DND-41 (cell line): ENCODE measurements around the gene ALOX12.

Source experiments
- EZH2 ChIP-seq: IDR thresholded peaks from 3 replicates; pipeline ENCODE4 v1.6.1; 2012; ENCODE audit warnings: borderline replicate concordance, low read depth, mild to moderate bottlenecking, moderate library complexity, low read length, inconsistent platforms; ENCODE audit not compliant: severe bottlenecking
- TF ChIP-seq, protein P1 (sequence below): IDR thresholded peaks from 2 replicates; pipeline ENCODE4 v1.5.1; 2012; ENCODE audit warnings: borderline replicate concordance, low read length, moderate library complexity, mild to moderate bottlenecking; ENCODE audit not compliant: poor library complexity, severe bottlenecking; ENCODE audit errors: extremely low read depth

DNA sequence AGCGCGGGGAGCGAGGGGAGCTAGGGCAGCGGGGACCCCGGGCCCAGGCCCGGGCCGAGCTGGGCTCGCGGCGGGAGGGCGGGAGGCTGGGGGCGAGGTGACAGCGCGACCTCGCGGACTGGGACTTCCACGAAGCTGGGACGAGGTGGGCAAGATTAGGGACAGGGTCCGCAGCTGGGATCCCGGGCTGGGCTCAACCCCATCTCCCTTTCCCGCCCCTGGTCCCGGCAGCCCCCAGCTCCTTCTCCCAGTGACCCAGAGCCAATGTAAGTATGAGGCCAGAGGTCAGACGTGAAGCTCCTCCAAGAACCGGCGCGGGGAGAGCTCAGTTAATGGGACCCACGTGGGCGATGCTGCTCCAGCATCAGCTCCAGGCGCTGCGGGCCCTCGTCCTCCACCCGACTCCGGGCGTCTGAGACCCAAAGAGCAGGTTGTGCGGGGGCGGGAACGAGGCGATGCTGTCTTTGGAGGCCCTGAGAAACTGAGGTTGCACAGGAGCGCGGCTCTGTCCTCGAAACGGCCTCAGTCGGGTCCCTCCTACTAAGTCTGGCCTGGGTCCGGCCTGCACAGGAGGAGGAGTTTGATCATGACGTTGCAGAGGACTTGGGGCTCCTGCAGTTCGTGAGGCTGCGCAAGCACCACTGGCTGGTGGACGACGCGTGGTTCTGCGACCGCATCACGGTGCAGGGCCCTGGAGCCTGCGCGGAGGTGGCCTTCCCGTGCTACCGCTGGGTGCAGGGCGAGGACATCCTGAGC is 585 bp downstream of the ALOX12 start:
- TF ChIP-seq, protein P1, sequence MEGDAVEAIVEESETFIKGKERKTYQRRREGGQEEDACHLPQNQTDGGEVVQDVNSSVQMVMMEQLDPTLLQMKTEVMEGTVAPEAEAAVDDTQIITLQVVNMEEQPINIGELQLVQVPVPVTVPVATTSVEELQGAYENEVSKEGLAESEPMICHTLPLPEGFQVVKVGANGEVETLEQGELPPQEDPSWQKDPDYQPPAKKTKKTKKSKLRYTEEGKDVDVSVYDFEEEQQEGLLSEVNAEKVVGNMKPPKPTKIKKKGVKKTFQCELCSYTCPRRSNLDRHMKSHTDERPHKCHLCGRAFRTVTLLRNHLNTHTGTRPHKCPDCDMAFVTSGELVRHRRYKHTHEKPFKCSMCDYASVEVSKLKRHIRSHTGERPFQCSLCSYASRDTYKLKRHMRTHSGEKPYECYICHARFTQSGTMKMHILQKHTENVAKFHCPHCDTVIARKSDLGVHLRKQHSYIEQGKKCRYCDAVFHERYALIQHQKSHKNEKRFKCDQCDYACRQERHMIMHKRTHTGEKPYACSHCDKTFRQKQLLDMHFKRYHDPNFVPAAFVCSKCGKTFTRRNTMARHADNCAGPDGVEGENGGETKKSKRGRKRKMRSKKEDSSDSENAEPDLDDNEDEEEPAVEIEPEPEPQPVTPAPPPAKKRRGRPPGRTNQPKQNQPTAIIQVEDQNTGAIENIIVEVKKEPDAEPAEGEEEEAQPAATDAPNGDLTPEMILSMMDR = no peak
- no peak for TF ChIP-seq EZH2
